Right lobe of liver (tissue), 6 donors: ENCODE data around the gene TMEM18. TPM values are rescaled to one million over a fixed set of nuclear protein-coding genes. Genes with fewer than 3 reads are reported as not detected.

Experiments used
- ATAC-seq, 4 donors: fragments of 200-7000 bp; cut with Tn5 transposase; one replicate each; pipeline ENCODE4 v1.9.1; 2020; ENCODE audit warnings: mild to moderate bottlenecking in 4 of 4, moderate library complexity in 4 of 4
- DNase-seq, 3 donors: peaks; one replicate each; pipeline ENCODE4 v3.0.0-alpha.2; 2020
- H3K27ac ChIP-seq, 3 donors: fragments of 200-600 bp; one replicate each; pipeline ENCODE4 v1.8.0; 2022
- H3K27me3 ChIP-seq, 2 donors: fragments of 200-600 bp; one replicate each; pipeline ENCODE4 v1.8.0; 2022
- H3K36me3 ChIP-seq, 4 donors: fragments of 200-600 bp; sonication (generic) in 1 of 4; one replicate each; pipeline versions ENCODE4 v1.5.1 to v1.8.0; 2017 to 2022; ENCODE audit warnings: control low read depth in 1 of 4
- H3K4me1 ChIP-seq, 4 donors: fragments of 200-600 bp; sonication (generic) in 1 of 4; one replicate each; pipeline versions ENCODE4 v1.5.1 to v1.8.0; 2017 to 2022; ENCODE audit warnings: control low read depth in 1 of 4
- H3K4me3 ChIP-seq, 3 donors: fragments of 200-600 bp; one replicate each; pipeline ENCODE4 v1.8.0; 2022
- H3K9me3 ChIP-seq, 4 donors: fragments of 200-600 bp; sonication (generic) in 1 of 4; one replicate each; pipeline versions ENCODE4 v1.5.1 to v1.8.0; 2017 to 2022; ENCODE audit warnings: control low read depth in 1 of 4
- CTCF ChIP-seq, 4 donors: fragments of 200-600 bp in 3 of 4; fragments of 450-650 bp in 1 of 4; IDR thresholded peaks; one replicate each; pipeline versions ENCODE4 v1.5.1 to v1.8.0; 2016 to 2022; ENCODE audit warnings: antibody characterized with exemption in 4 of 4, mild to moderate bottlenecking in 2 of 4
- POLR2A ChIP-seq: fragments of 450-650 bp; IDR thresholded peaks from one replicate; pipeline ENCODE4 v1.6.1; 2017; ENCODE audit warnings: antibody characterized with exemption, mild to moderate bottlenecking
- WGBS: methylation state at CpG from one replicate; pipeline ENCODE4 v1.1.6; 2018; ENCODE audit warnings: low coverage, low lambda C conversion rate; ENCODE audit not compliant: insufficient coverage; ENCODE audit errors: missing lambda C conversion rate; 5-methylcytosine and 5-hydroxymethylcytosine counted together
- intact Hi-C, 2 donors: fragments of 100-400 bp; cut with DNase I; formaldehyde crosslinking; loops; one replicate each; pipeline versions ENCODE4 v1.11.2 to v1.14.1; 2022
- total RNA-seq, 6 experiments: library from RNA; depleted of rRNA in 2 of 6; stranded (reverse); fragments of >200 nt in 2 of 6; fragmentation: NEBNext Ultra II Directional in 3 of 6; extraction: Animal tissue kit (Norgen Biotek cat#: 25700) in 3 of 6; gene quantifications; one replicate each; pipeline versions ENCODE4 v1.1.0 to v1.2.4, GENCODE V29; 2016 to 2023
- donor health status: DM: no; HTN: yes; CAD: no.
- donor health status: DM: no; HTN: no; CAD: no.
- donor health status: DM: no; HTN: no; CAD: no.
- donor health status: DM: no; HTN: yes; CAD: no.
- donor health status: DM: no; HTN: yes; CAD: no.

Gene TMEM18
- total RNA-seq, 6 experiments from 2014 or later = 4.2 to 11.4 (median 7.0) TPM

GRCh38 chr2:627340-627709, 49.9 kb downstream of the TMEM18 start:
- DNase-seq (no peak), ATAC-seq (no peak)
- TF ChIP-seq CTCF (IDR thresholded peaks at IDR 0.05) = no peak
- TF ChIP-seq POLR2A = no peak
- Histone ChIP-seq H3K4me3 (no peak overlapping the region), H3K36me3 (no peaks in the 10 kb centered on the region), H3K4me1 (no peaks in the 10 kb centered on the region), H3K27ac (no peak overlapping the region), H3K9me3 (no peaks in the 10 kb centered on the region), H3K27me3 (no peaks in the 10 kb centered on the region)
- 88% methylated on average over 5 of the region's 9 CpGs for WGBS
- intact Hi-C loops = no loop called here

GRCh38 chr2:626491-627339, 50.5 kb downstream of the TMEM18 start:
- H3K9me3 ChIP-seq = no peaks in the 10 kb centered on the region
- H3K27ac ChIP-seq = no peak overlapping the region
- H3K4me1 ChIP-seq = no peaks in the 10 kb centered on the region
- TF ChIP-seq CTCF (IDR thresholded peaks at IDR 0.05) = no peak
- TF ChIP-seq POLR2A = no peak
- DNase-seq (no peak), ATAC-seq (no peak)
- 63% methylated on average over 7 of the region's 14 CpGs for WGBS
- H3K4me3 ChIP-seq = no peak overlapping the region
- no peaks in the 10 kb centered on the region for H3K27me3 ChIP-seq
- H3K36me3 ChIP-seq = no peaks in the 10 kb centered on the region
- intact Hi-C loops = no loop called here

DNA sequence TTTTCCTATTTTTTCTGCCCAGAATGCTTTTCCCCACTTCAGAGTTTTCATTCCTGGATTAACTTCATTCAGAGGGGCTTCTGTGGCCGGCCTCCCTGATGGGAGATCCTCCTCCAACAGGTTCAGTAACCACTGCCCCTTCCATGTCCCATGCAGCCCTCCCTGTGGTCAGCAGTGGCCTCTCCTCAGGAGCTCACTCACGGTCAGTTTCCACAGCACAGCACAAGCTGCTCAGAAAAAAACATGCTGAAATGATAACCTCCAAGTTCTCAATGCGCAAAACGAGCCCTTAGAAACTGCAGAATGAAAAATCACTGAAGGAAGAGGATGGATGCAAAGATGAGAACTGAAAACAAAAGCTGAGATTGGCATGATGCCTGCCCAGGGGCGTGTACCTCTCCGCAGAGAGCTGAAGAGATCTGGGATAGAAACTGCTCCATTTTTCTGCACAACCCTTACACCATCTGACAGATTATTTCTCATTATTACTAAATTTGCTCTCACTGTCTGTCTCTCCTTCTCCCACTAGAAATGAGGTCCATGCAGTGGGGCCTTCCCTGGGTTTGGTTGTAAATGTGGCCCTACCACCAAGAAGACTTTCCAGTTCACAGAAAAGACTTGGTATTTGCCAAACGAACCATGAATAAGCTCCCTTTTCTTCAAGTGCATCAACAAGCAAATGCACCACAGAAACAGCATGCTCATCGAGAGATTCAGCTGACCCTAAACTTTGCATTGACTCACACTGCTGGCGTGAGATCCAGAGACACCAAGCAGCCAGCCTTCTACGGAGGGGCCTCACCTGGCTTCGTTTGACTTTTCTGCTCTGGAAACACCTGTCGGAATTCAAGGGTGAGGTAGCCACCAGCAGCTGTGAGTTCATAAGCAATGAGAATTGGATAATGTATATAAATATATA, 51.5 kb downstream of the TMEM18 start:
- intact Hi-C loops = no loop called here
- H3K27me3 ChIP-seq = no peaks in the 10 kb centered on the region
- ATAC-seq = no peak
- H3K27ac ChIP-seq = no peak overlapping the region
- TF ChIP-seq POLR2A = no peak
- TF ChIP-seq CTCF (IDR thresholded peaks at IDR 0.05) = no peak
- 48% methylated on average over 11 of the region's 12 CpGs for WGBS
- DNase-seq = no peak
- no peak overlapping the region for H3K4me3 ChIP-seq
- no peaks in the 10 kb centered on the region for H3K4me1 ChIP-seq
- H3K36me3 ChIP-seq = no peaks in the 10 kb centered on the region
- H3K9me3 ChIP-seq = no peaks in the 10 kb centered on the region

- Histone ChIP-seq H3K27me3 (no peaks in the 10 kb centered on the region), H3K9me3 (no peaks in the 10 kb centered on the region), H3K4me3 (no peak overlapping the region), H3K36me3 (no peaks in the 10 kb centered on the region), H3K27ac (no peak overlapping the region), H3K4me1 (no peaks in the 10 kb centered on the region)
- TF ChIP-seq POLR2A (no peak), CTCF (IDR thresholded peaks at IDR 0.05) (no peak)
- no peak for ATAC-seq
- WGBS = 45% methylated on average over 11 of the region's 11 CpGs
- intact Hi-C loops = no loop called here
- DNase-seq = no peak
Measured at GRCh38 chr2:624551-625347, 52.5 kb downstream of the TMEM18 start.
